Stimulated activated CD4-positive, alpha-beta T cell treated with anti-CD3 and anti-CD28 coated beads, Interleukin-15, amount 100 ng/mL, for 1 hour (primary cell): ENCODE results near the gene PLPPR4.
"Not testable (repeated sequence)": the region's sequence is repeated elsewhere in the genome, so short reads cannot be mapped to it uniquely, and the experiment has no call there.

ENCODE experiments used
- DNase-seq, 2 donors: peaks; one replicate each; pipeline ENCODE4 v3.0.0-alpha.2; 2020; ENCODE audit warnings: low read depth in 1 of 2, low spot score in 1 of 2

The PLPPR4 gene

GRCh38 chr1:99268021-99268420, 3.7 kb downstream of the PLPPR4 start:
- DNase-seq, result no peak

DNA sequence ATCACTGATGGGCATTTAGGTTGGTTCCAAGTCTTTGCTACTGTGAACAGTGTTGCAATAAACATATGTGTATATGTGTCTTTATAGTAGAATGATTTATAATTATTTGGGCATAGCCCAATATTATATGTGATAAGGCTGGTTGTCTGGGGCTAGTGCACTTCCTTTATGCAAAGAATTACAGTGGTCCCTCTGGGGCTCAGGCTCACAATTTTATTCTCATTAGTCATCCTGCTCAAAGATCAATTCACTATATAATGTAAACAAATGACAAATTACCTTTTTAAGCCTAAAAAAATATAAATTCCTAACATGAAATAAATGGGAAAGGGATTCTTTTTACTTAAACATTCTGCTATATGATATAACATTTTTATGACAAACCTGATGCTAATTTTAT, 5.0 kb downstream of the PLPPR4 start:
- no peak for DNase-seq

DNA sequence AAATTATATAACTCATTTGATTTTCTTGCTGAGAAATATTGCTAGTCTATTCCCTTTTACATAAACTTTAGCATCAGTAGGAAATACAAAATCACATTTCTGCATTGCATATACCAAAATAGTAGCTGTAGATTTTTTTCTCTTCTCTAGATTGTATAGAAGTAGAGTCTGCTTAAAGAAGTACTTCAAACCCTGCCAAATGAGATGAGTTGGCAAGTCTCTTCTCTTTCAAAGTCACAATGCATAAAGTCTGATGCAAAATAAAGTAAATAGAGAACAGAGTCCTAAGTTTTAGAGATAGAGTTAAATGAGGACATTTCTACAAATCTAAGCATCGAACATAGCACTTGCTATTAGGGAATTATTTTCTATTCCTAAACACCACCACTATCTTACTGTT, 6.4 kb downstream of the PLPPR4 start:
- DNase-seq, result no peak

GRCh38 chr1:99271249-99271648, 7.0 kb downstream of the PLPPR4 start:
- DNase-seq, result no peak

GRCh38 chr1:99277066-99277465, 12.8 kb downstream of the PLPPR4 start:
- no peak for DNase-seq

GRCh38 chr1:99279525-99279924, 15.2 kb downstream of the PLPPR4 start:
- DNase-seq, result no peak

- DNase-seq, result no peak
These were observed 16.8 kb downstream of the PLPPR4 start for GRCh38 chr1:99281105-99281504.

- no peak for DNase-seq
These were observed 18.2 kb downstream of the PLPPR4 start for GRCh38 chr1:99282536-99282935.

DNA sequence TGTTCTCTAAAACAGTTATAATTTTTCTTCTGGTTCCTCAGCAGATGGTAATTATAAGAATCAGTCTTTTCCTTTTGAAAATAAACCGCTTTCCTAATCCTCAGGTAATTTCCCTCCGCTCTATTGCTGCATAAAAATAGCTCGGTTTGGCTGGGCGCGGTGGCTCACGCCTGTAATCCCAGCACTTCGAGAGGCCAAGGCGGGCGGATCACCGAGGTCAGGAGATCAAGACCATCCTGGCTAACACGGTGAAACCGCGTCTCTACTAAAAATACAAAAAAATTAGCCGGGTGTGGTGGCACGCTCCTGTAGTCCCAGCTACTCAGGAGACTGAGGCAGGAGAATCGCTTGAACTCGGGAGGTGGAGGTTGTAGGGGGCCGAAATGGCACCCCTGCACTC, 19.2 kb downstream of the PLPPR4 start:
- not testable (repeated sequence) for DNase-seq

- no peak for DNase-seq
These were observed 28.6 kb downstream of the PLPPR4 start for GRCh38 chr1:99292886-99293285.

GRCh38 chr1:99297923-99298322, 33.6 kb downstream of the PLPPR4 start:
- DNase-seq, result no peak

- DNase-seq, result no peak
These were observed 40.5 kb downstream of the PLPPR4 start for GRCh38 chr1:99304725-99305282.

GRCh38 chr1:99305626-99306025, 41.3 kb downstream of the PLPPR4 start:
- DNase-seq, result no peak

- DNase-seq, result no peak
These were observed 41.8 kb downstream of the PLPPR4 start for GRCh38 chr1:99306056-99306455.

- no peak for DNase-seq
These were observed 42.4 kb downstream of the PLPPR4 start for GRCh38 chr1:99306644-99307043.

- no peak for DNase-seq
These were observed 51.0 kb downstream of the PLPPR4 start for GRCh38 chr1:99315305-99315704.

- DNase-seq, result no peak
These were observed 62.1 kb downstream of the PLPPR4 start for GRCh38 chr1:99326215-99326949.

DNA sequence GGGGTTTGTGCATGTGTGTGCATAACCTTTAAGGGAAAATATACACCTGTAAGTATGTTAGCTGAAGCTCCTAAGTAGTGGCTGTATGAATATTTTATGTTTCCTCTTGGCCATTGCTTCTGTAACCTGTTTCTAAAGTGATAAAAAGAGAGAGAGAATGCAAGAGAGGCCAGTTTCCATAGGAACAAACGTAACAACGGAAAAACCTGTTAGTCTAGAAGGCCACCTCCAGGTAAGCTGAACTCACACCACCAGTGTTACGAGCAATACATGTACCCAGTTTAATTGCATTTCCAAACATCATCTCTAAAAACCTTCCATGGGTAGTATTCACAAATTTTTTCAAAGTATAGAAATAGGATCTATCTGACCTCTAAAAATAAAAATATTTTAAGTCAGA, 63.1 kb downstream of the PLPPR4 start:
- no peak for DNase-seq

DNA sequence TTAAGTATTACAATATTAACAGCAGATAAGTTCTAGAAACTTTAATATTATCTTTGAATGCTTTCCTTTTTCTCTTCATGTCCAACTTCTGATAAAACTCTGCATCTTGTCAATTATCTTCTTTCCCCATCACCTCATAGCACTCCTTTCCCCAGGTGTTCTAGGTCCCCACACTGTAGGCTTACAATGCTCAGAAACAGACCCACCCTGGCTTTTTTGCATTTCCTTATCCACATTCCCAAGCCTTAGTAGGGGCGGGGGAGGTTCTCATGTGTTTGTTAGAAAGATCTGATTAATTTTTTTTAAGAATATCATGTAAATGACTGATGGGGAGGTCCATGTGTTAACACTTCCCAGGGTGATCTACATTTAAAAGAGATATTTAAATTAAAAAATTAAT, 63.9 kb downstream of the PLPPR4 start:
- DNase-seq, result no peak

DNA sequence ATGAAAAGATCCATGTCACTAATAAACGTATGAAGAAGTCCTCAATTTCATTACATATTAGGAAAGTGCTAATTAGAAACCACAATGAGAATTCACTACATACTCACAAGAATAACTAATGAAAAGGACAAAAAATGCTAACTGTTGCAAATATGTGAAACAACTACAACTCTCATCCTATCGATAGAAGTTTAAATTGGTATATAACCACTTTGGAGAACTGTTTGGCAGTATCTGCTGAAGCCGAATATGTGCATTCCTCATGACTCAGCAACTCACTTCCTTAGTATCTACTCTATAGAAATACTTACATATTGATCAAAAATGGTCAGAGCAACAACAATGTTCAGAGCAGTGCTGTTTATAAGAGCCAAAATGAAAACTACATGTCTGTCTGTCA, 66.8 kb downstream of the PLPPR4 start:
- no peak for DNase-seq

DNA sequence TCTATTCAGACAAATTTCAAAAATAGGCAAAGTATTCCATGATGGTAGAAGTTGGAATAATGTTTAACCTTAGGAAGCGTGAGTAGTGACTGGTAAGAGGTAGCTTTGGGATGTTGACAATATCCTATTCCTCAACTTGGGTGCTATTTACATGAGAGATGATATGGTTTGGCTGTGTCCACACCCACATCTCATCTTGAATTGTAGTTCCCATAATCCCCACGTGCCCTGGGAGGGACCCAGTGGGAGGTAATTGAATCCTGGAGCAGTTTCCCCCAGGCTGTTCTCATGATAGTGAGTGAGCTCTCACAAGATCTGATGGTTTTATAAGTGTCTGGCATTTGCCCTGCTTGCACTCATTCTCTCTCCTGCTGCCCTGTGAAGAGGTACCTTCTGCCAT, 67.3 kb downstream of the PLPPR4 start:
- DNase-seq, result no peak

DNA sequence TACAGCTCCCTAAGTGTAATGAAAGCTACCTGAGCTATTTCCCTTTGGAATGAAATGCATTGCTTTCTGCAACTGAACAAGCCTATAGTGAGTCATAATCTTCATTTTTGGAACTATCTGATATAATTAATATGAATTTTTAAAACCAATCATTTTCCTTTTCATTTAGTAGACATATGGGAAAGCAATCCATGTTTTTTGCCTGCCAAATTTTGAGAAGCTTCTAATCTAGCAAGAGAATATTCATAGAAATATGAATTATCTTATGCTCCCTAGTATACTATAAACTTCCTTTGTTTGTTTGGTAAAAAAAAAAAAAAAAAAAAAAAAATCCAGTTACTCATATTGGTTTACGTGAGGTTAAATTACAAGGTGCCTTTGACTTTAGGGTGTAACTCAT, 68.3 kb downstream of the PLPPR4 start:
- DNase-seq, result no peak

DNA sequence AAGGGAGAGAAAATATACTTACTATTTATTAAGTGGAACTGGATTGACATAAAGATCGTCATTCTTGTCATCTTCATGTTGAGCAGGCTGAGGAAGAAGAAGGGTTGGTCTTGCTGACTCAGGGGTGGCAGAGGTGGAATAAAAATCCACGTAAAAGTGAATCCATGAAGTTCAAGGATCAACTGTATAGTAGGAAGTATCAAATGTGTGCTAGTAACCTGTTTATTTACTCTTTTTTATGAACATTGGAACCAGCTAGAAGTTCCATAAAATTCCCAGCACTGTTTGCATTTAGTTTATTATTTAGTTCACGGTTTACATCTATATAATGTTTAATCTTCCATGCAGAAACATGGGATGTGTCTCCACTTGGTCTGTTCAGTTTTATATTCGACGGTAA, 70.7 kb downstream of the PLPPR4 start:
- DNase-seq, result no peak
